A673 (cell line): ENCODE measurements around the gene NDUFAF2. TPM values are rescaled to one million over a fixed set of nuclear protein-coding genes. Genes with fewer than 3 reads are reported as not detected.

Source experiments
- BruUV-seq: library from RNA; stranded (reverse); fragments of 400-500 nt; replicated peaks from 2 replicates; lab custom pipeline; 2021; lab: Mats Ljungman, UMichigan
- CTCF ChIA-PET: fragments of 300-600 bp; sonication (Branson Sonifier 250); formaldehyde crosslinking; loops from one replicate; lab custom pipeline; 2022; ENCODE audit warnings: antibody characterized with exemption; lab: Charles Lee
- POLR2A ChIA-PET: fragments of 300-600 bp; sonication (Branson Sonifier 250); formaldehyde crosslinking; loops from one replicate; lab custom pipeline; 2022; ENCODE audit warnings: antibody characterized with exemption; ENCODE audit not compliant: low non-redundant PET; lab: Charles Lee
- DNase-seq: peaks from one replicate; pipeline ENCODE4 v3.0.0-alpha.2; 2015; ENCODE audit warnings: low spot score
- H3K27ac ChIP-seq: fragments of 200-600 bp; sonication (generic); 2 replicates; pipeline ENCODE4 v1.5.1; 2016; ENCODE audit warnings: mixed run types, low read depth, mild to moderate bottlenecking, mixed read lengths, antibody characterized with exemption, low read length; ENCODE audit not compliant: poor library complexity, severe bottlenecking
- H3K27me3 ChIP-seq: fragments of 200-600 bp; sonication (generic); replicated peaks from 2 replicates; pipeline ENCODE4 v1.6.1; 2017; ENCODE audit warnings: mixed run types, low read depth, mild to moderate bottlenecking, mixed read lengths, antibody characterized with exemption, low read length; ENCODE audit not compliant: insufficient read depth, poor library complexity
- H3K36me3 ChIP-seq: fragments of 200-600 bp; sonication (generic); 2 replicates; pipeline ENCODE4 v1.6.1; 2016; ENCODE audit warnings: mixed run types, mild to moderate bottlenecking, mixed read lengths, antibody characterized with exemption, low read length; ENCODE audit not compliant: insufficient read depth, poor library complexity, severe bottlenecking
- H3K4me1 ChIP-seq: fragments of 200-600 bp; sonication (generic); 2 replicates; pipeline ENCODE4 v1.6.1; 2017; ENCODE audit warnings: mixed run types, mild to moderate bottlenecking, mixed read lengths, antibody characterized with exemption, low read length; ENCODE audit not compliant: insufficient read depth, poor library complexity, severe bottlenecking
- H3K4me3 ChIP-seq: fragments of 200-600 bp; sonication (generic); 2 replicates; pipeline ENCODE4 v1.5.1; 2016; ENCODE audit warnings: low read depth, mixed run types, mild to moderate bottlenecking, mixed read lengths, low read length; ENCODE audit not compliant: poor library complexity, severe bottlenecking
- H3K9me3 ChIP-seq: fragments of 200-600 bp; sonication (generic); 2 replicates; pipeline ENCODE4 v1.6.1; 2016; ENCODE audit warnings: mixed run types, low read depth, mild to moderate bottlenecking, mixed read lengths, antibody characterized with exemption, low read length; ENCODE audit not compliant: poor library complexity, severe bottlenecking
- EZH2 ChIP-seq: fragments of 200-600 bp; sonication (generic); IDR thresholded peaks from 2 replicates; pipeline ENCODE4 v1.6.1; 2017; ENCODE audit warnings: borderline replicate concordance, low read depth, mild to moderate bottlenecking, mixed read lengths, antibody characterized with exemption, low read length; ENCODE audit not compliant: poor library complexity, severe bottlenecking
- intact Hi-C: fragments of 100-400 bp; cut with micrococcal nuclease; formaldehyde crosslinking; loops from one replicate; pipeline ENCODE4 v1.10.0; 2022; ENCODE audit not compliant: unreplicated experiment
- total RNA-seq: library from RNA; stranded (reverse); gene quantifications from 2 replicates; pipeline ENCODE4 v1.2.3, GENCODE V29; 2021
- TF ChIP-seq, protein P1 (sequence below): fragments of 300-800, 200-600 bp; sonication (generic); conservative IDR thresholded peaks from 2 replicates; pipeline ENCODE4 v1.5.1; 2017; ENCODE audit warnings: low read depth, mild to moderate bottlenecking, antibody characterized with exemption, low read length, moderate library complexity, mixed read lengths

The NDUFAF2 gene
- total RNA-seq, 1 experiment from 2014 or later, result 61.6 TPM

DNA sequence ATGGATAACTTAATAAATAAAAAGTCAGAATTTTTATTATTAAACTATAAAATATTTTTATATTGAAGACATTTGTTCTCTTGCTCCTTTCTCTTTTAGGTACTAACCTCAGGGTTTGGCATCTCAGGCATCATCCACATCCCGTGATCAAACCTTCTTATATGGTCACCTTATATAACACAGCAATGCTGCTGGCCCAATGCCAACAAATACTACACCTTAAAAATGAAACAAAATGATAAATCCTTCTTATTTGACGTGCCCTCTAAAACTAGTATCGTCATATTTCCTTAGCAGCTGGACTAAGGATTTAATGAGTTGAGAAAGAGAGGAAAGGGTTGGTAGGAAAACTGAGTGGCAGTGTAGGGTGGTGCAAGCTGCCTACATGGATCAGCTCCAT, 56.6 kb downstream of the NDUFAF2 start:
- ChIA-PET POLR2A (no interaction called here), CTCF (no interaction called here)
- Histone ChIP-seq H3K4me1 (peaks cover 18% of the 10 kb centered on the region), H3K27ac (no peak overlapping the region), H3K9me3 (no peaks in the 10 kb centered on the region), H3K36me3 (no peaks in the 10 kb centered on the region), H3K4me3 (no peak overlapping the region), H3K27me3 (no peaks in the 10 kb centered on the region)
- intact Hi-C loops, result no loop called here
- no TSS peak for BruUV-seq
- DNase-seq, result no peak
- TF ChIP-seq, protein P1, sequence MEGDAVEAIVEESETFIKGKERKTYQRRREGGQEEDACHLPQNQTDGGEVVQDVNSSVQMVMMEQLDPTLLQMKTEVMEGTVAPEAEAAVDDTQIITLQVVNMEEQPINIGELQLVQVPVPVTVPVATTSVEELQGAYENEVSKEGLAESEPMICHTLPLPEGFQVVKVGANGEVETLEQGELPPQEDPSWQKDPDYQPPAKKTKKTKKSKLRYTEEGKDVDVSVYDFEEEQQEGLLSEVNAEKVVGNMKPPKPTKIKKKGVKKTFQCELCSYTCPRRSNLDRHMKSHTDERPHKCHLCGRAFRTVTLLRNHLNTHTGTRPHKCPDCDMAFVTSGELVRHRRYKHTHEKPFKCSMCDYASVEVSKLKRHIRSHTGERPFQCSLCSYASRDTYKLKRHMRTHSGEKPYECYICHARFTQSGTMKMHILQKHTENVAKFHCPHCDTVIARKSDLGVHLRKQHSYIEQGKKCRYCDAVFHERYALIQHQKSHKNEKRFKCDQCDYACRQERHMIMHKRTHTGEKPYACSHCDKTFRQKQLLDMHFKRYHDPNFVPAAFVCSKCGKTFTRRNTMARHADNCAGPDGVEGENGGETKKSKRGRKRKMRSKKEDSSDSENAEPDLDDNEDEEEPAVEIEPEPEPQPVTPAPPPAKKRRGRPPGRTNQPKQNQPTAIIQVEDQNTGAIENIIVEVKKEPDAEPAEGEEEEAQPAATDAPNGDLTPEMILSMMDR, result no peak
- no peak for TF ChIP-seq EZH2

DNA sequence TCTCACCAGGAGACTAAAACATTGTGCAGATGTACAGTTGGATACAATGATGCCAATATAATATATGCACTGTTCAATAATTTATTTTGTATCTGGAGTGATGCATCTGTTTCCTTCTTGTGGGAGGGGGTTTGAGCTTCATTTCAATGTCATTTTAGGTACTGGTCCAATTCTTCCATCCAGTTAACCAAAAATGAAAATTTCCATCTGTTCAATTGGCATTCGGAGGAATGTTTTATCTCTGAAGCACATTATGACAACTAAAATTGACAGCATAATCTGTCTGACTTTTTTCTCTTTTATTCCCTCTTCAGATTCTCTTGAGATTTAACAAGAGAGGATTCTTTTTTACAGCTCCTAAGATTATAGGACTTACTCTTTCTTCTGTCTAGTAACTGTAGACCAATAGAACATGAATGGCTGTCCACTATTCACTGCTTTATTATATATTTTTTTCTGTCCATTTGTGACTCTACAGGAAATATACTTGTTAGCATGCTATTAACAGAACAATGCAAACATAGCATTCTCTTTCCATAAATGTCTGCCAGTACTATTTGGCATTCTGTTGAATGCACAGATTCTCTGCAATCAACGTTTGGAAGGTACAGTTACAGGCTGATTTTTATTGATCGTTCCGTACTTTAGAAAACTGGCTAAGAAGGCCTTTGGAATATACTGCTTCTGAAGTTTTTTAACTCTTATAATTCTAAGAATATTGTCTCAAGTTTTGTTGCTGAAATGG, 57.8 kb downstream of the NDUFAF2 start:
- ChIA-PET CTCF (no interaction called here), POLR2A (no interaction called here)
- peak overlapping the region; percentile 21 for H3K27ac ChIP-seq
- no TSS peak for BruUV-seq
- intact Hi-C loops, result no loop called here
- no peak overlapping the region for H3K4me3 ChIP-seq
- no peak for TF ChIP-seq EZH2
- TF ChIP-seq, protein P1, result no peak
- DNase-seq, result peak; percentile 37
- H3K27me3 ChIP-seq, result no peaks in the 10 kb centered on the region
- peaks cover 17% of the 10 kb centered on the region for H3K4me1 ChIP-seq
- no peaks in the 10 kb centered on the region for H3K36me3 ChIP-seq
- no peaks in the 10 kb centered on the region for H3K9me3 ChIP-seq

DNA sequence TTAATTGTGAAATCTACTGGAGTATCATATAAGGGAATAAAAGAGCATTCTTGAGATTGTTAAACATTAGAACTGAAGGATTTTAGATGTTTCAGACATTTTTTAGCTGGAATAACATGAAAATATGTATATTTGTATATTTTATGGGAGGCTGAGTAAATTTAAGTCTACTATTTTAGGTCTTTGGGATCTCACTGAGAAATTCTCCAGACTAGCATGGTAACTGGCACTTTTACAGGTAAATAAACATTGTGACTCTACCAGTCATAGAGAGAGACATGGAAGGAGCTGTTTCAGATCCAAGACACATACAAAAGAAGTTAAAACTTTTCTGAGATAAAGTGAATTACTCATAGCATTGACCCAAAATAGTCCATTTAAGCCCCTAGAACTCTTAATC, 59.4 kb downstream of the NDUFAF2 start:
- peaks cover 17% of the 10 kb centered on the region for H3K4me1 ChIP-seq
- POLR2A ChIA-PET, result no interaction called here
- H3K27me3 ChIP-seq, result no peaks in the 10 kb centered on the region
- CTCF ChIA-PET, result no interaction called here
- no peak for DNase-seq
- no TSS peak for BruUV-seq
- intact Hi-C loops, result no loop called here
- no peaks in the 10 kb centered on the region for H3K36me3 ChIP-seq
- no peak overlapping the region for H3K4me3 ChIP-seq
- no peak overlapping the region for H3K27ac ChIP-seq
- TF ChIP-seq EZH2, result no peak
- TF ChIP-seq, protein P1, result no peak
- no peaks in the 10 kb centered on the region for H3K9me3 ChIP-seq
